Measurements from ENCODE around the gene TMC1. TPM values are rescaled to one million over a fixed set of nuclear protein-coding genes. Genes with fewer than 3 reads are reported as not detected.

Gene TMC1
- total RNA-seq, 4 donors from 2014 or later: 1.2 to 15.7 TPM; not detected in 2

- Histone ChIP-seq H3K9me3 (no peaks in the 10 kb centered on the region), H3K4me1 (no peaks in the 10 kb centered on the region), H3K36me3 (no peaks in the 10 kb centered on the region), H3K4me3 (no peak overlapping the region), H3K27ac (no peak overlapping the region), H3K27me3 (no peaks in the 10 kb centered on the region)
- no peak for DNase-seq
- in situ Hi-C loops (cut with MboI; ENCODE audit: low sequenced_read_pairs in 4 of 4): no loop called here
- ATAC-seq: no peak
- intact Hi-C loops (cut with DNase I; ENCODE audit: low total_unique reads): no loop called here
- TF ChIP-seq CTCF (IDR thresholded peaks at IDR 0.05 in 4 of 5, conservative IDR thresholded peaks at IDR 0.05 in 1 of 5) (no peak), POLR2A (IDR thresholded peaks at IDR 0.05) (no peak)
Measured at GRCh38 chr9:72696511-72696910, 175.1 kb downstream of the TMC1 start.

- intact Hi-C loops (cut with DNase I; ENCODE audit: low total_unique reads) (no loop called here), in situ Hi-C loops (cut with MboI; ENCODE audit: low sequenced_read_pairs in 4 of 4) (no loop called here)
- TF ChIP-seq POLR2A (IDR thresholded peaks at IDR 0.05) (no peak), CTCF (IDR thresholded peaks at IDR 0.05 in 4 of 5, conservative IDR thresholded peaks at IDR 0.05 in 1 of 5) (no peak)
- no peak for DNase-seq
- no peak for ATAC-seq
- H3K4me3 ChIP-seq: no peak overlapping the region
- H3K36me3 ChIP-seq: no peaks in the 10 kb centered on the region
- no peaks in the 10 kb centered on the region for H3K4me1 ChIP-seq
- no peaks in the 10 kb centered on the region for H3K9me3 ChIP-seq
- no peaks in the 10 kb centered on the region for H3K27me3 ChIP-seq
- no peak overlapping the region for H3K27ac ChIP-seq
Measured at GRCh38 chr9:72701510-72701909, 180.1 kb downstream of the TMC1 start.

- no peak for DNase-seq
- H3K27ac ChIP-seq: no peak overlapping the region
- no peaks in the 10 kb centered on the region for H3K36me3 ChIP-seq
- no peak for TF ChIP-seq POLR2A (IDR thresholded peaks at IDR 0.05)
- TF ChIP-seq CTCF (IDR thresholded peaks at IDR 0.05 in 4 of 5, conservative IDR thresholded peaks at IDR 0.05 in 1 of 5): no peak
- H3K9me3 ChIP-seq: no peaks in the 10 kb centered on the region
- H3K4me3 ChIP-seq: no peak overlapping the region
- H3K27me3 ChIP-seq: no peaks in the 10 kb centered on the region
- intact Hi-C loops (cut with DNase I; ENCODE audit: low total_unique reads): no loop called here
- no peak for ATAC-seq
- H3K4me1 ChIP-seq: no peaks in the 10 kb centered on the region
- in situ Hi-C loops (cut with MboI; ENCODE audit: low sequenced_read_pairs in 4 of 4): no loop called here
Measured at GRCh38 chr9:72703574-72703973, 182.2 kb downstream of the TMC1 start.

- Histone ChIP-seq H3K36me3 (no peaks in the 10 kb centered on the region), H3K4me3 (no peak overlapping the region), H3K9me3 (no peaks in the 10 kb centered on the region), H3K27ac (no peak overlapping the region), H3K4me1 (no peaks in the 10 kb centered on the region), H3K27me3 (no peaks in the 10 kb centered on the region)
- in situ Hi-C loops (cut with MboI; ENCODE audit: low sequenced_read_pairs in 4 of 4) (no loop called here), intact Hi-C loops (cut with DNase I; ENCODE audit: low total_unique reads) (no loop called here)
- DNase-seq (no peak), ATAC-seq (no peak)
- TF ChIP-seq CTCF (IDR thresholded peaks at IDR 0.05 in 4 of 5, conservative IDR thresholded peaks at IDR 0.05 in 1 of 5) (no peak), POLR2A (IDR thresholded peaks at IDR 0.05) (no peak)
Measured at GRCh38 chr9:72704688-72705375, 183.4 kb downstream of the TMC1 start.

- H3K27ac ChIP-seq: no peak overlapping the region
- TF ChIP-seq POLR2A (IDR thresholded peaks at IDR 0.05) (no peak), CTCF (IDR thresholded peaks at IDR 0.05 in 4 of 5, conservative IDR thresholded peaks at IDR 0.05 in 1 of 5) (no peak)
- no peak for ATAC-seq
- no peak for DNase-seq
- H3K9me3 ChIP-seq: no peaks in the 10 kb centered on the region
- H3K4me1 ChIP-seq: no peaks in the 10 kb centered on the region
- H3K36me3 ChIP-seq: no peaks in the 10 kb centered on the region
- in situ Hi-C loops (cut with MboI; ENCODE audit: low sequenced_read_pairs in 4 of 4) (no loop called here), intact Hi-C loops (cut with DNase I; ENCODE audit: low total_unique reads) (no loop called here)
- H3K27me3 ChIP-seq: no peaks in the 10 kb centered on the region
- no peak overlapping the region for H3K4me3 ChIP-seq
Measured at GRCh38 chr9:72718503-72718902, 197.1 kb downstream of the TMC1 start.
